OCI-LY7 (cell line): ENCODE data around the gene DAP3. TPM values are rescaled to one million over a fixed set of nuclear protein-coding genes. Genes with fewer than 3 reads are reported as not detected.

Experiments used
- BruUV-seq: library from RNA; stranded (reverse); fragments of 400-500 nt; replicated peaks from 2 replicates; lab custom pipeline; 2021; lab: Mats Ljungman, UMichigan
- CTCF ChIA-PET: fragments of 300-600 bp; sonication (Branson Sonifier 250); formaldehyde crosslinking; loops from one replicate; lab custom pipeline; 2022; ENCODE audit warnings: antibody characterized with exemption; ENCODE audit not compliant: unreplicated experiment; lab: Charles Lee
- POLR2A ChIA-PET: fragments of 300-600 bp; sonication (Branson Sonifier 250); formaldehyde crosslinking; loops from one replicate; lab custom pipeline; 2022; ENCODE audit warnings: antibody characterized with exemption; lab: Charles Lee
- DNase-seq: peaks from one replicate; pipeline ENCODE4 v3.0.0-alpha.2; 2015; ENCODE audit warnings: low spot score
- H2AFZ ChIP-seq: fragments of 200-600 bp; sonication (generic), shearing (Covaris generic); 2 replicates; pipeline ENCODE4 v1.6.1; 2014; ENCODE audit warnings: mild to moderate bottlenecking, antibody characterized with exemption, low read length, moderate library complexity
- H3K27ac ChIP-seq: fragments of 200-600 bp; sonication (generic); 2 replicates; pipeline ENCODE4 v1.5.1; 2014; ENCODE audit warnings: mixed run types, low read depth, mild to moderate bottlenecking, moderate library complexity, low read length, inconsistent platforms; ENCODE audit not compliant: poor library complexity, severe bottlenecking
- H3K36me3 ChIP-seq: fragments of 200-600 bp; sonication (generic); 2 replicates; pipeline ENCODE4 v1.6.1; 2014; ENCODE audit warnings: mild to moderate bottlenecking, antibody characterized with exemption, low read length, moderate library complexity, mixed read lengths; ENCODE audit not compliant: insufficient read depth
- H3K4me1 ChIP-seq: fragments of 200-600 bp; sonication (generic); 2 replicates; pipeline ENCODE4 v1.5.1; 2014; ENCODE audit warnings: mild to moderate bottlenecking, low read length; ENCODE audit not compliant: insufficient read depth, poor library complexity, severe bottlenecking
- H3K4me2 ChIP-seq: fragments of 200-600 bp; sonication (generic); 2 replicates; pipeline ENCODE4 v1.6.1; 2014; ENCODE audit warnings: mild to moderate bottlenecking, low read length
- H3K4me3 ChIP-seq: fragments of 200-600 bp; sonication (generic); 2 replicates; pipeline ENCODE4 v1.5.1; 2014; ENCODE audit warnings: mild to moderate bottlenecking, low read depth, low read length; ENCODE audit not compliant: poor library complexity, severe bottlenecking
- H3K79me2 ChIP-seq: fragments of 200-600 bp; sonication (generic); 2 replicates; pipeline ENCODE4 v1.6.1; 2016; ENCODE audit warnings: low read depth, mild to moderate bottlenecking, low read length, moderate library complexity, mixed read lengths; ENCODE audit not compliant: insufficient read depth
- H3K9me2 ChIP-seq: fragments of 200-600 bp; sonication (generic); 2 replicates; pipeline ENCODE4 v1.6.1; 2016; ENCODE audit warnings: mild to moderate bottlenecking, low read length, mixed read lengths; ENCODE audit not compliant: insufficient read depth
- H3K9me3 ChIP-seq: fragments of 200-600 bp; sonication (generic); 2 replicates; pipeline ENCODE4 v1.6.1; 2014; ENCODE audit warnings: mild to moderate bottlenecking, mixed run types, low read length, mixed read lengths
- H4K20me1 ChIP-seq: fragments of 200-600 bp; sonication (generic); 2 replicates; pipeline ENCODE4 v1.6.1; 2014; ENCODE audit warnings: mild to moderate bottlenecking, antibody characterized with exemption, low read length, moderate library complexity, mixed read lengths; ENCODE audit not compliant: insufficient read depth
- EZH2phosphoT487 ChIP-seq: fragments of 200-600 bp; sonication (generic); IDR thresholded peaks from 2 replicates; pipeline ENCODE4 v1.6.1; 2018; ENCODE audit warnings: low read depth, borderline replicate concordance, mild to moderate bottlenecking, mixed run types, antibody characterized with exemption, low read length, moderate library complexity, mixed read lengths
- intact Hi-C: fragments of 100-400 bp; cut with micrococcal nuclease; formaldehyde crosslinking; loops from one replicate; pipeline ENCODE4 v1.10.0; 2022; ENCODE audit not compliant: unreplicated experiment
- total RNA-seq, 2 experiments: library from RNA; depleted of rRNA in 1 of 2; stranded (reverse); fragments of >200 nt in 1 of 2; shearing (Covaris generic) in 1 of 2; gene quantifications; 2 replicates each; pipeline ENCODE4 v1.2.3, GENCODE V29; 2014 to 2022
- TF ChIP-seq, protein P1 (sequence below): fragments of 200-600 bp; sonication (generic); conservative IDR thresholded peaks from 2 replicates; pipeline ENCODE4 v1.5.1; 2014; ENCODE audit warnings: mild to moderate bottlenecking, antibody characterized with exemption, low read length, moderate library complexity, mixed read lengths

The DAP3 gene
- total RNA-seq, 2 experiments from 2014 or later = 110 to 178 TPM

DNA sequence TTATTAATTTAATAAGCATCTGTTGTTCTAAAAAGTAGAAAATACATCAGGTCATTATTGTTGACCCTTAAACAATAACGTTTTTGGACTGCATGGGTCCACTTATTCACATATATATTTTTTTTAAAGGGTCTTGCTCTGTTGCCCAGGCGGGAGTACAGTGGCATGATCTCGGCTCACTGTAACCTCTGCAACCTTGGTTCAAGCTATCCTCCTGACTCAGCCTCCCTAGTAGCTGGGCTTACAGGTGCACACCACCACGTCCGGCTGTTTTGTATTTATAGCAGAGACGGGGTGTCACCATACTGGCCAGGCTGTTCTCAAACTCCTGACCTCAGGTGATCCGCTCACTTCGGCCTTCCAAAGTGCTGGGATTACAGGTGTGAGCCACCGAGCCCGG lies 53.0 kb downstream of the DAP3 start:
- BruUV-seq = no TSS peak
- CTCF ChIA-PET = no interaction called here
- H3K9me2 ChIP-seq = no peaks in the 10 kb centered on the region
- intact Hi-C loops = no loop called here
- POLR2A ChIA-PET = no interaction called here
- H3K4me3 ChIP-seq = no peak overlapping the region
- no peak overlapping the region for H2AFZ ChIP-seq
- H3K9me3 ChIP-seq = no peaks in the 10 kb centered on the region
- no peaks in the 10 kb centered on the region for H4K20me1 ChIP-seq
- no peak overlapping the region for H3K4me2 ChIP-seq
- no peaks in the 10 kb centered on the region for H3K79me2 ChIP-seq
- H3K27ac ChIP-seq = no peak overlapping the region
- no peak for DNase-seq
- no peak for TF ChIP-seq EZH2phosphoT487
- TF ChIP-seq, protein P1, sequence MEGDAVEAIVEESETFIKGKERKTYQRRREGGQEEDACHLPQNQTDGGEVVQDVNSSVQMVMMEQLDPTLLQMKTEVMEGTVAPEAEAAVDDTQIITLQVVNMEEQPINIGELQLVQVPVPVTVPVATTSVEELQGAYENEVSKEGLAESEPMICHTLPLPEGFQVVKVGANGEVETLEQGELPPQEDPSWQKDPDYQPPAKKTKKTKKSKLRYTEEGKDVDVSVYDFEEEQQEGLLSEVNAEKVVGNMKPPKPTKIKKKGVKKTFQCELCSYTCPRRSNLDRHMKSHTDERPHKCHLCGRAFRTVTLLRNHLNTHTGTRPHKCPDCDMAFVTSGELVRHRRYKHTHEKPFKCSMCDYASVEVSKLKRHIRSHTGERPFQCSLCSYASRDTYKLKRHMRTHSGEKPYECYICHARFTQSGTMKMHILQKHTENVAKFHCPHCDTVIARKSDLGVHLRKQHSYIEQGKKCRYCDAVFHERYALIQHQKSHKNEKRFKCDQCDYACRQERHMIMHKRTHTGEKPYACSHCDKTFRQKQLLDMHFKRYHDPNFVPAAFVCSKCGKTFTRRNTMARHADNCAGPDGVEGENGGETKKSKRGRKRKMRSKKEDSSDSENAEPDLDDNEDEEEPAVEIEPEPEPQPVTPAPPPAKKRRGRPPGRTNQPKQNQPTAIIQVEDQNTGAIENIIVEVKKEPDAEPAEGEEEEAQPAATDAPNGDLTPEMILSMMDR = no peak
- peaks cover 41% of the 10 kb centered on the region for H3K36me3 ChIP-seq
- peaks cover 10% of the 10 kb centered on the region for H3K4me1 ChIP-seq

DNA sequence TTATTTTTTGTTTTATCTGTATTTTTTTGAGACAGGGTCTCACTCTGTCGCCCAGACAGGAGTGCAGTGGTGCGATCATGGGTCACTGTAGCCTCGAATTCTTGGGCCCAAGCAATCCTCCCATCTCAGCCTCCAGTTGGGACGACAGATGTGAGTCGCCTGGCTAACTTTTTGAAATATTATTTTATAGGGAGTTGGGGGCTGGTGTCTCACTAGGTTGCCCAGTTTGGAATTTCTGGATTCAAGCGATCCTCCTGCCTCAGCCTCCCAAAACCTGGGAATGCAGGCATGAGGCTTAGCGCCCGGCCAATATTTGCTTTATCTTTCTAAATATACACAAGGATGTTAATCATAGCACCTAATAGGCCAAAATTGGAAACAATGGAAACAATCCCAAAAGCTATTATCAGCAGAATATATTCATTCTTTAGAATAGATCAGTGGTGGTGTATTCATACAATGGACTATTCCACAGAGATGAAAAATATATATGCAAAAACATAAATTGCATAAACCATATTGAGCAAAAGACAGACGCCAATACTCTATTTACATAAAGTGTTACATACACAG lies 55.9 kb downstream of the DAP3 start:
- intact Hi-C loops = no loop called here
- no peak for DNase-seq
- H3K79me2 ChIP-seq = no peaks in the 10 kb centered on the region
- no peaks in the 10 kb centered on the region for H4K20me1 ChIP-seq
- no peaks in the 10 kb centered on the region for H3K9me2 ChIP-seq
- peak overlapping the region; percentile 61 for H3K27ac ChIP-seq
- H3K36me3 ChIP-seq = peaks cover 17% of the 10 kb centered on the region
- TF ChIP-seq EZH2phosphoT487 = no peak
- TF ChIP-seq, protein P1 = no peak
- CTCF ChIA-PET = no interaction called here
- POLR2A ChIA-PET = interaction anchor here (0.6 to 1.2 kb wide), 5 partner anchors 23 to 529 kb away, joined by 3 to 4 read pairs (median 3); no protein-coding TSS in a partner anchor
- TSS peak; percentile 67 for BruUV-seq
- peaks cover 10% of the 10 kb centered on the region for H3K4me1 ChIP-seq
- H2AFZ ChIP-seq = peak overlapping the region; percentile 95
- H3K9me3 ChIP-seq = no peaks in the 10 kb centered on the region
- peak overlapping the region; percentile 75 for H3K4me3 ChIP-seq
- H3K4me2 ChIP-seq = peak overlapping the region; percentile 84
